SK-N-SH treated with all-trans-retinoic acid at 6 μM for 48 hours (cell line): ENCODE data around the gene CDC42BPB.

Source experiments
- ARNTL ChIP-seq: fragments of 450-650 bp; formaldehyde crosslinking; IDR thresholded peaks from 2 replicates; pipeline ENCODE4 v1.5.0; 2020; ENCODE audit warnings: low read depth, mild to moderate bottlenecking, moderate library complexity, borderline replicate concordance
- CSDC2 ChIP-seq: fragments of 250-450 bp; sonication (Bioruptor Pico); IDR thresholded peaks from 2 replicates; pipeline ENCODE4 v1.5.0; 2020; ENCODE audit warnings: mild to moderate bottlenecking, moderate library complexity
- OSR1 ChIP-seq: fragments of 250-450 bp; sonication (Bioruptor Pico); IDR thresholded peaks from 2 replicates; pipeline ENCODE4 v1.8.0; 2022; ENCODE audit warnings: moderate library complexity, mild to moderate bottlenecking, inconsistent platforms
- RARB ChIP-seq: fragments of 250-450 bp; sonication (Bioruptor Pico); IDR thresholded peaks from 2 replicates; pipeline ENCODE4 v1.8.0; 2021; ENCODE audit warnings: mild to moderate bottlenecking, moderate library complexity
- TCF4 ChIP-seq: fragments of 250-450 bp; sonication (Bioruptor Pico); IDR thresholded peaks from 2 replicates; pipeline ENCODE4 v1.8.0; 2021; ENCODE audit warnings: mild to moderate bottlenecking, moderate library complexity, borderline replicate concordance
- TOX ChIP-seq: fragments of 250-450 bp; sonication (Bioruptor Pico); IDR thresholded peaks from 2 replicates; pipeline ENCODE4 v1.8.0; 2021; ENCODE audit warnings: mild to moderate bottlenecking, moderate library complexity, borderline replicate concordance
- ZFP3 ChIP-seq: fragments of 250-450 bp; sonication (Bioruptor Pico); IDR thresholded peaks from 2 replicates; pipeline ENCODE4 v1.5.0; 2020; ENCODE audit warnings: mild to moderate bottlenecking, moderate library complexity
- ZNF565 ChIP-seq: fragments of 450-650 bp; formaldehyde crosslinking; conservative IDR thresholded peaks from 2 replicates; pipeline ENCODE4 v1.5.0; 2020; ENCODE audit warnings: low read depth, mild to moderate bottlenecking, moderate library complexity
- ZNF70 ChIP-seq: fragments of 450-650 bp; formaldehyde crosslinking; IDR thresholded peaks from 2 replicates; pipeline ENCODE4 v1.5.0; 2020; ENCODE audit warnings: mild to moderate bottlenecking, moderate library complexity
- TF ChIP-seq, protein P1 (sequence below): fragments of 250-450 bp; sonication (Bioruptor Pico); IDR thresholded peaks from 2 replicates; pipeline ENCODE4 v1.8.0; 2020; ENCODE audit warnings: mild to moderate bottlenecking, moderate library complexity, borderline replicate concordance
- TF ChIP-seq, protein P2 (sequence below): fragments of 250-450 bp; sonication (Bioruptor Pico); IDR thresholded peaks from 2 replicates; pipeline ENCODE4 v1.5.0; 2020; ENCODE audit warnings: mild to moderate bottlenecking, moderate library complexity

DNA sequence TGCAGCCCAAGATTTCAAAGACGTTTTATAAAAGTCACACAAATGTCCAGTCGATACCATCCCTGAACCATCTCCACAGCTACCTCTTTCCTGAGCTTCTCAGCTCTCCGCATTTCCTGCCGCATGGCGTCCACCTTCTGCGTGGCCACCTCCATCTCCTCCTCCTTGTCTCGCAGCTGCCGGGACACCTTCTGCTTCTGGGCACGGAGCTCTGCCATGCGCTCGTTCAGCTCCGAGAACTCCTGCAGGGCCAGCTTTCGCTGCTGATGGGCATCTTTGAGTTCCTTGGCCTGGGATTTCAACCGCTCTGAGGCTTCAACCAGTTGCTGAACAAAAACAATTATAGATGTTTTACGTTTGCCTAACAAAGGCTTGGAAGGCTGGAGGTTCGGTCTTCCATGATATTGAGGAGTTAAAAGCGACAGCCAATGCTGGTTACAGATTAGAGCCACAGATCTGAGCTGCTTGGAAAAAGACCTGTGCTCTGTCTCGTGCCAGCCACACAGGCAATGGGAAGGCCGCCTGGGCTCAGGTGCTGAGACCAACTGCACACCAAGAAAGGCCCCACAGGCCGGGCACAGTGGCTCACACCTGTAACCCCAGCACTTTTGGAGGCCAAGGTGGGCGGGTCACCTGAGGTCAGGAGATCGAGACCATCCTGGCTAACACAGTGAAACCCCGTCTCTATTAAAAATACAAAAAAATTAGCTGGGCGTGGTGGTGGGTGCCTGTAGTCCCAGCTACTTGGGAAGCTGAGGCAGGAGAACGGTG lies 85.3 kb downstream of the CDC42BPB start:
- TF ChIP-seq CSDC2 (no peak), ARNTL (no peak), ZFP3 (no peak), RARB (CRISPR knock-in tag) (no peak), TOX (CRISPR knock-in tag) (no peak), ZNF565 (CRISPR knock-in tag) (no peak), OSR1 (CRISPR knock-in tag) (no peak), TCF4 (CRISPR knock-in tag) (no peak), ZNF70 (no peak)
- TF ChIP-seq, protein P1, sequence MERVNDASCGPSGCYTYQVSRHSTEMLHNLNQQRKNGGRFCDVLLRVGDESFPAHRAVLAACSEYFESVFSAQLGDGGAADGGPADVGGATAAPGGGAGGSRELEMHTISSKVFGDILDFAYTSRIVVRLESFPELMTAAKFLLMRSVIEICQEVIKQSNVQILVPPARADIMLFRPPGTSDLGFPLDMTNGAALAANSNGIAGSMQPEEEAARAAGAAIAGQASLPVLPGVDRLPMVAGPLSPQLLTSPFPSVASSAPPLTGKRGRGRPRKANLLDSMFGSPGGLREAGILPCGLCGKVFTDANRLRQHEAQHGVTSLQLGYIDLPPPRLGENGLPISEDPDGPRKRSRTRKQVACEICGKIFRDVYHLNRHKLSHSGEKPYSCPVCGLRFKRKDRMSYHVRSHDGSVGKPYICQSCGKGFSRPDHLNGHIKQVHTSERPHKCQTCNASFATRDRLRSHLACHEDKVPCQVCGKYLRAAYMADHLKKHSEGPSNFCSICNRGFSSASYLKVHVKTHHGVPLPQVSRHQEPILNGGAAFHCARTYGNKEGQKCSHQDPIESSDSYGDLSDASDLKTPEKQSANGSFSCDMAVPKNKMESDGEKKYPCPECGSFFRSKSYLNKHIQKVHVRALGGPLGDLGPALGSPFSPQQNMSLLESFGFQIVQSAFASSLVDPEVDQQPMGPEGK (CRISPR knock-in tag), result no peak
- TF ChIP-seq, protein P2, sequence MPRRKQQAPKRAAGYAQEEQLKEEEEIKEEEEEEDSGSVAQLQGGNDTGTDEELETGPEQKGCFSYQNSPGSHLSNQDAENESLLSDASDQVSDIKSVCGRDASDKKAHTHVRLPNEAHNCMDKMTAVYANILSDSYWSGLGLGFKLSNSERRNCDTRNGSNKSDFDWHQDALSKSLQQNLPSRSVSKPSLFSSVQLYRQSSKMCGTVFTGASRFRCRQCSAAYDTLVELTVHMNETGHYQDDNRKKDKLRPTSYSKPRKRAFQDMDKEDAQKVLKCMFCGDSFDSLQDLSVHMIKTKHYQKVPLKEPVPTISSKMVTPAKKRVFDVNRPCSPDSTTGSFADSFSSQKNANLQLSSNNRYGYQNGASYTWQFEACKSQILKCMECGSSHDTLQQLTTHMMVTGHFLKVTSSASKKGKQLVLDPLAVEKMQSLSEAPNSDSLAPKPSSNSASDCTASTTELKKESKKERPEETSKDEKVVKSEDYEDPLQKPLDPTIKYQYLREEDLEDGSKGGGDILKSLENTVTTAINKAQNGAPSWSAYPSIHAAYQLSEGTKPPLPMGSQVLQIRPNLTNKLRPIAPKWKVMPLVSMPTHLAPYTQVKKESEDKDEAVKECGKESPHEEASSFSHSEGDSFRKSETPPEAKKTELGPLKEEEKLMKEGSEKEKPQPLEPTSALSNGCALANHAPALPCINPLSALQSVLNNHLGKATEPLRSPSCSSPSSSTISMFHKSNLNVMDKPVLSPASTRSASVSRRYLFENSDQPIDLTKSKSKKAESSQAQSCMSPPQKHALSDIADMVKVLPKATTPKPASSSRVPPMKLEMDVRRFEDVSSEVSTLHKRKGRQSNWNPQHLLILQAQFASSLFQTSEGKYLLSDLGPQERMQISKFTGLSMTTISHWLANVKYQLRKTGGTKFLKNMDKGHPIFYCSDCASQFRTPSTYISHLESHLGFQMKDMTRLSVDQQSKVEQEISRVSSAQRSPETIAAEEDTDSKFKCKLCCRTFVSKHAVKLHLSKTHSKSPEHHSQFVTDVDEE (CRISPR knock-in tag), result no peak
